Endothelial cell (in vitro differentiated cells): Measurements from ENCODE around the gene PCDHGB5. TPM values are rescaled to one million over a fixed set of nuclear protein-coding genes. Genes with fewer than 3 reads are reported as not detected.
"Not testable (repeated sequence)": the region's sequence is repeated elsewhere in the genome, so short reads cannot be mapped to it uniquely, and the experiment has no call there.

Experiments
- DNase-seq: peaks from one replicate; pipeline ENCODE4 v3.0.0; 2021; ENCODE audit warnings: low spot score
- H3K27ac Mint-ChIP-seq: one replicate; pipeline ENCODE4 v1.8.0; 2021; ENCODE audit warnings: mixed read lengths, inconsistent platforms; ENCODE audit not compliant: unreplicated experiment
- H3K27me3 Mint-ChIP-seq: one replicate; pipeline ENCODE4 v1.8.0; 2021; ENCODE audit warnings: mild to moderate bottlenecking, moderate library complexity, mixed read lengths, inconsistent platforms; ENCODE audit not compliant: unreplicated experiment
- H3K36me3 Mint-ChIP-seq: one replicate; pipeline ENCODE4 v1.8.0; 2021; ENCODE audit warnings: mild to moderate bottlenecking, low read depth, mixed read lengths, inconsistent platforms; ENCODE audit not compliant: unreplicated experiment
- H3K4me1 Mint-ChIP-seq: one replicate; pipeline ENCODE4 v1.8.0; 2021; ENCODE audit warnings: mild to moderate bottlenecking, mixed read lengths, inconsistent platforms; ENCODE audit not compliant: unreplicated experiment
- H3K4me3 Mint-ChIP-seq: one replicate; pipeline ENCODE4 v1.8.0; 2021; ENCODE audit warnings: mild to moderate bottlenecking, mixed read lengths, inconsistent platforms; ENCODE audit not compliant: unreplicated experiment
- H3K9me3 Mint-ChIP-seq: one replicate; pipeline ENCODE4 v1.8.0; 2021; ENCODE audit warnings: mixed read lengths, inconsistent platforms; ENCODE audit not compliant: unreplicated experiment
- CTCF ChIP-seq: fragments of 200-600 bp; sonication (generic); IDR thresholded peaks from one replicate; pipeline ENCODE4 v1.5.0; 2021; ENCODE audit warnings: antibody characterized with exemption; ENCODE audit not compliant: unreplicated experiment
- total RNA-seq: library from RNA; stranded (reverse); fragmentation: NEBNext Ultra II Directional; extraction: Animal tissue kit (Norgen Biotek cat#: 25700); gene quantifications from one replicate; pipeline ENCODE4 v1.2.1, GENCODE V29; 2021; ENCODE audit not compliant: unreplicated experiment

PCDHGB5 gene
- total RNA-seq, 1 donor from 2014 or later: 5.5 TPM

GRCh38 chr5:141384471-141385267, 13.1 kb upstream of the PCDHGB5 start:
- Mint-ChIP-seq H3K4me3 (peak overlapping the region; percentile 62), H3K9me3 (peaks cover 32% of the 10 kb centered on the region), H3K27ac (no peak overlapping the region), H3K27me3 (peaks cover 4% of the 10 kb centered on the region), H3K36me3 (peaks cover 65% of the 10 kb centered on the region), H3K4me1 (no peaks in the 10 kb centered on the region)
- TF ChIP-seq CTCF: no peak
- DNase-seq: no peak

GRCh38 chr5:141387557-141388311, 10.0 kb upstream of the PCDHGB5 start, which contains the start of gene PCDHGB4:
TSS of gene PCDHGB4 (plus strand) at chr5:141387698. CDS start at chr5:141387885, 187 bp downstream.
- not testable (repeated sequence) for H3K4me1 Mint-ChIP-seq, H3K27me3 Mint-ChIP-seq
- peak; percentile 13 for TF ChIP-seq CTCF
- Mint-ChIP-seq H3K27ac (peak within 1 kb of the TSS; percentile 48), H3K9me3 (peaks cover 37% of the 10 kb centered on the region), H3K36me3 (peaks cover 73% of the 10 kb centered on the region), H3K4me3 (peak within 1 kb of the TSS; percentile 81)
- DNase-seq: peak; percentile 47

- no peak for TF ChIP-seq CTCF
- Mint-ChIP-seq H3K27me3 (peaks cover 8% of the 10 kb centered on the region), H3K27ac (no peak overlapping the region), H3K4me3 (peak overlapping the region; percentile 81), H3K9me3 (peaks cover 41% of the 10 kb centered on the region), H3K4me1 (peaks cover 3% of the 10 kb centered on the region), H3K36me3 (peaks cover 73% of the 10 kb centered on the region)
- no peak for DNase-seq
These were observed 9.1 kb upstream of the PCDHGB5 start for GRCh38 chr5:141388661-141389060.

GRCh38 chr5:141389153-141390042, 8.3 kb upstream of the PCDHGB5 start:
- H3K36me3 Mint-ChIP-seq: peaks cover 73% of the 10 kb centered on the region
- DNase-seq: no peak
- peak overlapping the region; percentile 81 for H3K4me3 Mint-ChIP-seq
- no peak for TF ChIP-seq CTCF
- H3K27ac Mint-ChIP-seq: no peak overlapping the region
- peaks cover 8% of the 10 kb centered on the region for H3K27me3 Mint-ChIP-seq
- peaks cover 43% of the 10 kb centered on the region for H3K9me3 Mint-ChIP-seq
- peaks cover 3% of the 10 kb centered on the region for H3K4me1 Mint-ChIP-seq
